ENCODE measurements around the gene GPATCH3. TPM values are rescaled to one million over a fixed set of nuclear protein-coding genes. Genes with fewer than 3 reads are reported as not detected.

The GPATCH3 gene
- total RNA-seq, 1 donor: 7.3 TPM

- no peak for DNase-seq (ENCODE audit: low read depth)
- H3K4me3 ChIP-seq (ENCODE audit: low read depth, low read length): no peak overlapping the region
- no peak for TF ChIP-seq CTCF (IDR thresholded peaks at IDR 0.05; ENCODE audit: insufficient read depth, low read depth, low read length)
Measured at GRCh38 chr1:26858160-26858559, 42.1 kb downstream of the GPATCH3 start.

GRCh38 chr1:26857473-26858060, 42.7 kb downstream of the GPATCH3 start:
- no peak overlapping the region for H3K4me3 ChIP-seq (ENCODE audit: low read depth, low read length)
- TF ChIP-seq CTCF (IDR thresholded peaks at IDR 0.05; ENCODE audit: insufficient read depth, low read depth, low read length): no peak
- DNase-seq (ENCODE audit: low read depth): no peak

GRCh38 chr1:26856604-26857469, 43.4 kb downstream of the GPATCH3 start:
- no peak overlapping the region for H3K4me3 ChIP-seq (ENCODE audit: low read depth, low read length)
- TF ChIP-seq CTCF (IDR thresholded peaks at IDR 0.05; ENCODE audit: insufficient read depth, low read depth, low read length): no peak
- no peak for DNase-seq (ENCODE audit: low read depth)

- no peak overlapping the region for H3K4me3 ChIP-seq (ENCODE audit: low read depth, low read length)
Measured at GRCh38 chr1:26856181-26856580, 44.1 kb downstream of the GPATCH3 start.

GRCh38 chr1:26855636-26856035, 44.6 kb downstream of the GPATCH3 start:
- DNase-seq (ENCODE audit: low read depth): no peak
- no peak for TF ChIP-seq CTCF (IDR thresholded peaks at IDR 0.05; ENCODE audit: insufficient read depth, low read depth, low read length)
- H3K4me3 ChIP-seq (ENCODE audit: low read depth, low read length): no peak overlapping the region

More at GRCh38 chr1:26856181-26856580, 44.1 kb downstream of the GPATCH3 start:
- DNase-seq (ENCODE audit: low read depth): no peak
- no peak for TF ChIP-seq CTCF (IDR thresholded peaks at IDR 0.05; ENCODE audit: insufficient read depth, low read depth, low read length)

GRCh38 chr1:26854906-26855305, 45.4 kb downstream of the GPATCH3 start:
- no peak for TF ChIP-seq CTCF (IDR thresholded peaks at IDR 0.05; ENCODE audit: insufficient read depth, low read depth, low read length)
- DNase-seq (ENCODE audit: low read depth): no peak
- H3K4me3 ChIP-seq (ENCODE audit: low read depth, low read length): no peak overlapping the region

All from fibroblast of villous mesenchyme (primary cell).